Measurements from ENCODE around the gene EIF3I. TPM values are rescaled to one million over a fixed set of nuclear protein-coding genes. Genes with fewer than 3 reads are reported as not detected.

Gene EIF3I
- total and polyA plus RNA-seq, 3 donors from 2014 or later, result 97.7 to 140 (median 140) TPM

DNA sequence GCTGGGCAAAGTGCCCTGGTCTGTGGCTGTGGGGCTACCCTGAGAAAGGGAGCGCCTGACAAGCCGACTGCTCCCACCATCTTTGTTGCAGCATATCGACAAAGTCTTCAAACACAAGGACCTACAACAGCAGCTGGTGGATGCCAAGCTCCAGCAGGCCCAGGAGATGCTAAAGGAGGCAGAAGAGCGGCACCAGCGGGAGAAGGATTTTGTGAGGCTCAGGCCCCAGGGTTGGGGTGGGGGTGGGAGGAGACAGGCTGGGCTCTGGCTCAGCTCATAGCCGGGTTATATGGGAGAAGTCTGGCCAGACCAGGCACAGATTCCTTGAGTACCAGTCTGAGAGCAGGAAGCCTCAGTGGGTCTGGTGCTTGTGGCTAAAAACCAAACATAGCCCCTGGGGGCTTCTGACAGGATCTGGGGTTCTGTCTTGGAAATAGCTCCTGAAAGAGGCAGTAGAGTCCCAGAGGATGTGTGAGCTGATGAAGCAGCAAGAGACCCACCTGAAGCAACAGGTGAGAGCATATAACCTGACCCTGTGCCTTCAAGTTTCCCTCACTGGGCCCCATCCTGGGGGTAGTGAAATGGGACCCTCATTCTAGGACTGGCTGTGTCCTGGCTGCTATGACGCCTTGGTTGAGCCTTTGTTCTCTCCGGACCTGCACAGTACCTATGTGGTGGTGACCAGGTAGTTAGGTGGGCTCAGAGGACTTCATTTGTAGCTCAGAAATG lies 29.8 kb upstream of the EIF3I start:
- no peaks in the 10 kb centered on the region for H3K9me3 ChIP-seq
- no peak for TF ChIP-seq POLR2A (IDR thresholded peaks at IDR 0.05)
- TF ChIP-seq, protein P1, sequence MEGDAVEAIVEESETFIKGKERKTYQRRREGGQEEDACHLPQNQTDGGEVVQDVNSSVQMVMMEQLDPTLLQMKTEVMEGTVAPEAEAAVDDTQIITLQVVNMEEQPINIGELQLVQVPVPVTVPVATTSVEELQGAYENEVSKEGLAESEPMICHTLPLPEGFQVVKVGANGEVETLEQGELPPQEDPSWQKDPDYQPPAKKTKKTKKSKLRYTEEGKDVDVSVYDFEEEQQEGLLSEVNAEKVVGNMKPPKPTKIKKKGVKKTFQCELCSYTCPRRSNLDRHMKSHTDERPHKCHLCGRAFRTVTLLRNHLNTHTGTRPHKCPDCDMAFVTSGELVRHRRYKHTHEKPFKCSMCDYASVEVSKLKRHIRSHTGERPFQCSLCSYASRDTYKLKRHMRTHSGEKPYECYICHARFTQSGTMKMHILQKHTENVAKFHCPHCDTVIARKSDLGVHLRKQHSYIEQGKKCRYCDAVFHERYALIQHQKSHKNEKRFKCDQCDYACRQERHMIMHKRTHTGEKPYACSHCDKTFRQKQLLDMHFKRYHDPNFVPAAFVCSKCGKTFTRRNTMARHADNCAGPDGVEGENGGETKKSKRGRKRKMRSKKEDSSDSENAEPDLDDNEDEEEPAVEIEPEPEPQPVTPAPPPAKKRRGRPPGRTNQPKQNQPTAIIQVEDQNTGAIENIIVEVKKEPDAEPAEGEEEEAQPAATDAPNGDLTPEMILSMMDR (IDR thresholded peaks at IDR 0.05), result no peak
- H3K4me3 ChIP-seq, result no peak overlapping the region
- H3K27me3 ChIP-seq, result no peaks in the 10 kb centered on the region
- H3K4me1 ChIP-seq, result no peaks in the 10 kb centered on the region
- intact Hi-C loops (cut with DNase I; ENCODE audit: low total_unique reads), result no loop called here
- no peak overlapping the region for H3K27ac ChIP-seq
- WGBS, 2 donors, result 87 to 89% methylated on average over 8 of the region's 8 CpGs
- no peaks in the 10 kb centered on the region for H3K36me3 ChIP-seq (ENCODE audit: low read depth, missing control alignments)
- DNase-seq, result no peak

DNA sequence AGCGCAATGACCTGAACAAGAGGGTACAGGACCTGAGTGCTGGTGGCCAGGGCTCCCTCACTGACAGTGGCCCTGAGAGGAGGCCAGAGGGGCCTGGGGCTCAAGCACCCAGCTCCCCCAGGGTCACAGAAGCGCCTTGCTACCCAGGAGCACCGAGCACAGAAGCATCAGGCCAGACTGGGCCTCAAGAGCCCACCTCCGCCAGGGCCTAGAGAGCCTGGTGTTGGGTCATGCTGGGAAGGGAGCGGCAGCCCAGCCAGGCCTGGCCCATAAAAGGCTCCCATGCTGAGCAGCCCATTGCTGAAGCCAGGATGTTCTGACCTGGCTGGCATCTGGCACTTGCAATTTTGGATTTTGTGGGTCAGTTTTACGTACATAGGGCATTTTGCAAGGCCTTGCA lies 27.2 kb upstream of the EIF3I start:
- Histone ChIP-seq H3K4me3 (no peak overlapping the region), H3K9me3 (no peaks in the 10 kb centered on the region), H3K27ac (no peak overlapping the region), H3K27me3 (no peaks in the 10 kb centered on the region), H3K36me3 (ENCODE audit: low read depth, missing control alignments) (no peaks in the 10 kb centered on the region), H3K4me1 (peaks cover 12% of the 10 kb centered on the region)
- DNase-seq, result no peak
- intact Hi-C loops (cut with DNase I; ENCODE audit: low total_unique reads), result no loop called here
- TF ChIP-seq POLR2A (IDR thresholded peaks at IDR 0.05), result no peak
- TF ChIP-seq, protein P1 (IDR thresholded peaks at IDR 0.05), result no peak
- WGBS, 2 donors, result 86 to 100% methylated on average over 3 to 6 of the region's 6 CpGs

DNA sequence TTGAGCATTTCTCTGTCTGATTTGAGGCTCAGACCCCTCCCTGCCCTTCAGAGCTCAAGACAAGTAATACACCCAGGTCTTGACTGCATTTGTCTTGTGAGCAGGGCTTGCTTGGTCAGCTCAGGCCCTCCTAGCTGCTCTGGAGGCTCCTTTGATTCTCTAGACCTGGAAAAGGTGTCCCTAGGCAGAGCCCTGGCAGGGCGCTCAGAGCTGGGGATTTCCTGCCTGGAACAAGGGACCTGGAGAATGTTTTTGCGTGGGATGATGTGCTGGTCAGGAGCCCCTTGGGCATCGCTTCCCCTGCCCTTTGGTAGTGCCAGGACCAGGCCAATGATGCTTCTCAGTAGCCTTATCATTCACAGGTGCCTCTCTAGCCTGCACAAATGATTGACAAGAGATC lies 26.7 kb upstream of the EIF3I start:
- Histone ChIP-seq H3K36me3 (ENCODE audit: low read depth, missing control alignments) (no peaks in the 10 kb centered on the region), H3K27me3 (no peaks in the 10 kb centered on the region), H3K4me1 (peaks cover 12% of the 10 kb centered on the region), H3K9me3 (no peaks in the 10 kb centered on the region), H3K27ac (no peak overlapping the region), H3K4me3 (no peak overlapping the region)
- intact Hi-C loops (cut with DNase I; ENCODE audit: low total_unique reads), result no loop called here
- DNase-seq, result no peak
- TF ChIP-seq, protein P1 (IDR thresholded peaks at IDR 0.05), result no peak
- TF ChIP-seq POLR2A (IDR thresholded peaks at IDR 0.05), result no peak
- WGBS, 2 donors, result 92 to 97% methylated on average over 2 to 3 of the region's 3 CpGs

DNA sequence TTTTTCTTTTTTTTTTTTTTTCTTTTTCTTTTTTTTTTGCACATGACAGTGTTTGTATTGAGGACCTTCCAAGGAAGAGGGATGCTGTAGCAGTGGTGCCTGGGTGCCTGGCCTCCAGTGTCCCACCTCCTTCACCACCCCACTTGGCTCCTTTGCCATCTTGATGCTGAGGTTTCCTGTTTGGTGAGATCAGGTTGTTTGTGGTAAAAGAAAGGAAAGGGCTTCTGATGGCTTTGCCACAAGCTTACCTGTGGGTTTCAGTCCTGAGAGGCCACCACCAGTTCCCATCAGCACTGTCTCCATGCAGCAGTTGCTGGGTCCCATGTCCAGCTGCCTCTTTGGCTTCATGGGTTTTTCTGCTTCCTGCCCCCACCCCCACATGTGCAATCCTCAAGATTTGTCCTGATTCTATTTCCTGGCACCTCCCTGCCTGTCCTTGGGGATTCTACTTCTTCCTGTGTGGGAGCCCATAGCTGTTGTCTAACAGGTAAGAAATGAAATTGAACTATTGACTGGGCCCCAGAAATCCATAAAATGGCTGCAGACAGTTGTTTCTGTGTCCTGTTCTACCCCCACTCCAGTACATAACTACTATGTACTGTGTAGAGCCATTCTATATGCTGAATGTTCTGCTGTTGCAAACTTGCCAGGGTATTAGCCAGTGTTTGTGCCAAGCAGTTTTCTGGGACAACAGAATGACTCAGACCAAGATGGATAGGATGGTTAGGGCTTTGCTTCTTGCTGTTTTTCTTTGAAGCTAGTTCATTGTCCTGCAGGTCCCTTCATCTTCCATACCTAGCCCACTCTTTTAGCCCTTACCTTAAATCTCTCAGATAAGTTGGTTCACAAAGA lies 26.0 kb upstream of the EIF3I start:
- TF ChIP-seq POLR2A (IDR thresholded peaks at IDR 0.05), result no peak
- TF ChIP-seq, protein P1 (IDR thresholded peaks at IDR 0.05), result no peak
- H3K4me1 ChIP-seq, result peaks cover 12% of the 10 kb centered on the region
- H3K36me3 ChIP-seq (ENCODE audit: low read depth, missing control alignments), result no peaks in the 10 kb centered on the region
- no peak for DNase-seq
- H3K27ac ChIP-seq, result no peak overlapping the region
- H3K4me3 ChIP-seq, result no peak overlapping the region
- intact Hi-C loops (cut with DNase I; ENCODE audit: low total_unique reads), result no loop called here
- no peaks in the 10 kb centered on the region for H3K9me3 ChIP-seq
- H3K27me3 ChIP-seq, result no peaks in the 10 kb centered on the region
